HG03354 (cell line): ENCODE data around the gene SIRT5.

Experiments used
- ATAC-seq: cut with Tn5 transposase; IDR thresholded peaks from one replicate; pipeline ENCODE4 v1.9.1; 2021; ENCODE audit warnings: mild to moderate bottlenecking; ENCODE audit not compliant: unreplicated experiment, poor library complexity, severe bottlenecking

The SIRT5 gene

DNA sequence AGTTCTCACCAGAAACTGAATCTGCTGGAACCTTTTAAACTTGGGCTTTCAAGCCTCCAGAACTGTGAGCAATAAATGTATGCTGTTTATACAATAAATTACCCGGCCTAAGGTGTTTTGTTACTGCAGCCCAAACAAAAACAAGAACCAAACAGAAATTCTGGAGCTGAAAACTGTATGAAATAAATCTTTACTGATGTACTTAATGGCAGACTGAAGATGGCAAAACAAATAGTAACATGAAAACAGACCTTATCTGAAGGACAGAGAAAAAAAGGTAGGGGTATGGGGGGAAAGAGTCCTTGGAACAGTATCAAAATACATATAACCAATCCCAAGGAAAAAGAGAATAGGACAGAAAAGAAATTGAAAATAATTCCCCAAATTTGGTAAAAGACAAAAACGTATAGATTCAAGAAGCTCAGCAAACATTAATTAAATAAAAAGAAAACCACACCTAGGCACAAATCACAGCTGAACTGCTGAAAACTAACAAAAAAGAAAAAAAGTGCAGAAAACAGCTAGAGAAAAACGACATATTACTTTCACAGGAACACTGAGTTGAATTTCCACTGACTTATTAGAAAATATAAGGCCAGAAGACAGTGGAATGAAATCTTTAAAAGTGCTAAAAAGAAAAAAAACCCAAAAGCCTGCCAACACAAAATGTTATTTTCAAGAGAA lies 88.4 kb downstream of the SIRT5 start:
- no peak for ATAC-seq

DNA sequence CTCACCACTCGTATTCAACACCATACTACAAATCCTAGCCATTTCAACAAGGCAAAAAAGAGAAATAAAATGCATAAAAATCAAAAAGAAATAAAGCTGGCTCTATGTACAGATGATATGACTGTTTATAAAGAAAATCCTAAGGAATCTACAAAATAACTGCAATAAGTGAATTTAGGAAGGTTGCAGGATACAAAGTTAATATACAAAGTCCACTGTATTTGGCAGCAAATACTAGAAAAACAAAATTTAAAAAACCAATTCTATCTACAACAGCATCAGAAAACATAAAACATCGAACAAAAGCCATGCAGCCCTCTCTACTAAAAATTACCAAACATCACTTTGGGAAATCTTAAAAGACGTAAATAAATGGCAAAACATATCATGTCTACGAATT lies 89.6 kb downstream of the SIRT5 start:
- ATAC-seq: no peak
